C4-2B (cell line): ENCODE results near the gene HDAC10.

Experiments used
- CTCF ChIP-seq: fragments of 450-650 bp; conservative IDR thresholded peaks from 2 replicates; pipeline ENCODE4 v1.5.1; 2017; ENCODE audit warnings: mild to moderate bottlenecking
- ZFX ChIP-seq: fragments of 450-650 bp; IDR thresholded peaks from 2 replicates; pipeline ENCODE4 v1.6.1; 2017

GRCh38 chr22:50274771-50275170, 23.7 kb upstream of the HDAC10 start:
- TF ChIP-seq CTCF (no peak), ZFX (no peak)
